Forelimb muscle (tissue), 1 donor: ENCODE measurements around the gene MYO5A. TPM values are rescaled to one million over a fixed set of nuclear protein-coding genes. Genes with fewer than 3 reads are reported as not detected.
"Not testable (repeated sequence)": the region's sequence is repeated elsewhere in the genome, so short reads cannot be mapped to it uniquely, and the experiment has no call there.

Experiments
- DNase-seq: peaks from one replicate; pipeline ENCODE4 v3.0.0-alpha.2; 2013; ENCODE audit warnings: low read depth
- polyA plus RNA-seq: library from polyadenylated mRNA; unstranded; fragments of 120-200 nt; gene quantifications from one replicate; pipeline ENCODE4 v1.2.1, GENCODE V29; 2013; ENCODE audit not compliant: insufficient read length

MYO5A gene
- 5.9 TPM for polyA plus RNA-seq

- DNase-seq = no peak
Observed at GRCh38 chr15:52528564-52529340, at the start of gene MYO5A. MYO5A (minus strand) TSS chr15:52528880; CDS start chr15:52528806, 74 bp downstream.

- DNase-seq = no peak
Observed at GRCh38 chr15:52576692-52577091, 48.0 kb upstream of the MYO5A start.

- not testable (repeated sequence) for DNase-seq
Observed at GRCh38 chr15:52575573-52575972, 46.9 kb upstream of the MYO5A start.

- DNase-seq = no peak
Observed at GRCh38 chr15:52575072-52575471, 46.4 kb upstream of the MYO5A start.

GRCh38 chr15:52574623-52575022 lies 45.9 kb upstream of the MYO5A start:
- not testable (repeated sequence) for DNase-seq

GRCh38 chr15:52568601-52569585 lies 40.2 kb upstream of the MYO5A start, which contains the start of gene ARPP19:
ARPP19 (minus strand) TSS chr15:52569030; CDS start chr15:52568892, 138 bp downstream.
- DNase-seq = peak; percentile 61

GRCh38 chr15:52567871-52568600 lies 39.4 kb upstream of the MYO5A start:
- no peak for DNase-seq

- no peak for DNase-seq
Observed at GRCh38 chr15:52566889-52567288, 38.2 kb upstream of the MYO5A start.

GRCh38 chr15:52565417-52566358 lies 37.0 kb upstream of the MYO5A start:
- DNase-seq = not testable (repeated sequence)

GRCh38 chr15:52563501-52564060 lies 34.9 kb upstream of the MYO5A start:
- no peak for DNase-seq

- no peak for DNase-seq
Observed at GRCh38 chr15:52559575-52559974, 30.9 kb upstream of the MYO5A start.

- no peak for DNase-seq
Observed at GRCh38 chr15:52559022-52559421, 30.3 kb upstream of the MYO5A start.

GRCh38 chr15:52558196-52558595 lies 29.5 kb upstream of the MYO5A start:
- DNase-seq = no peak

- DNase-seq = no peak
Observed at GRCh38 chr15:52557274-52557641, 28.6 kb upstream of the MYO5A start.

- no peak for DNase-seq
Observed at GRCh38 chr15:52556524-52557273, 28.0 kb upstream of the MYO5A start.

GRCh38 chr15:52552303-52552702 lies 23.6 kb upstream of the MYO5A start:
- DNase-seq = no peak

GRCh38 chr15:52551762-52552161 lies 23.1 kb upstream of the MYO5A start:
- no peak for DNase-seq

- DNase-seq = not testable (repeated sequence)
Observed at GRCh38 chr15:52551186-52551585, 22.5 kb upstream of the MYO5A start.

GRCh38 chr15:52546031-52546751 lies 17.5 kb upstream of the MYO5A start:
- DNase-seq = no peak
